IMR-90 (cell line): ENCODE measurements around the gene AGTPBP1. TPM values are rescaled to one million over a fixed set of nuclear protein-coding genes. Genes with fewer than 3 reads are reported as not detected.

Source experiments
- ATAC-seq: fragments of 200-7000 bp; cut with Tn5 transposase; 2 replicates; pipeline ENCODE4 v1.9.1; 2020; ENCODE audit warnings: low read depth, mild to moderate bottlenecking, moderate library complexity
- BruUV-seq: library from RNA; stranded (reverse); fragments of 400-500 nt; replicated peaks from 2 replicates; lab custom pipeline; 2021; lab: Mats Ljungman, UMichigan
- CTCF ChIA-PET: fragments of 300-600 bp; formaldehyde crosslinking; extraction: SDS; loops from one replicate; lab custom pipeline; 2021; ENCODE audit warnings: antibody characterized with exemption; lab: Yijun Ruan, JAX
- POLR2A ChIA-PET: fragments of 300-600 bp; sonication (Branson Sonifier 250); formaldehyde crosslinking; loops from one replicate; lab custom pipeline; 2022; ENCODE audit warnings: antibody characterized with exemption; ENCODE audit not compliant: unreplicated experiment; lab: Charles Lee
- DNase-seq: peaks from one replicate; pipeline ENCODE4 v3.0.0; 2013
- H2AFZ ChIP-seq: replicated peaks from 2 replicates; pipeline ENCODE3; 2013; ENCODE audit warnings: low read length, mild to moderate bottlenecking; ENCODE audit not compliant: poor library complexity
- H2AK5ac ChIP-seq: 2 replicates; pipeline ENCODE4 v1.6.1; 2013; ENCODE audit warnings: low read depth, low read length, inconsistent platforms
- H2AK9ac ChIP-seq: replicated peaks from 2 replicates; pipeline ENCODE3; 2013; ENCODE audit warnings: mild to moderate bottlenecking, low read depth, low read length, moderate library complexity; ENCODE audit not compliant: poor library complexity
- H2BK120ac ChIP-seq: 2 replicates; pipeline ENCODE4 v1.6.1; 2013; ENCODE audit warnings: low read depth, low read length, inconsistent platforms
- H2BK15ac ChIP-seq: 3 replicates; pipeline ENCODE4 v1.6.1; 2013; ENCODE audit warnings: low read depth, low read length, inconsistent platforms
- H2BK20ac ChIP-seq: 2 replicates; pipeline ENCODE4 v1.6.1; 2013; ENCODE audit warnings: low read depth, mild to moderate bottlenecking, inconsistent platforms, low read length, moderate library complexity
- H2BK5ac ChIP-seq: 2 replicates; pipeline ENCODE4 v1.6.1; 2013; ENCODE audit warnings: mild to moderate bottlenecking, low read depth, low read length, inconsistent platforms; ENCODE audit not compliant: poor library complexity, severe bottlenecking
- H3K14ac ChIP-seq: replicated peaks from 2 replicates; pipeline ENCODE4 v1.6.1; 2013; ENCODE audit warnings: low read depth, low read length, inconsistent platforms
- H3K18ac ChIP-seq: 2 replicates; pipeline ENCODE4 v1.6.1; 2013; ENCODE audit warnings: low read depth, low read length, control low read depth
- H3K23ac ChIP-seq: 2 replicates; pipeline ENCODE4 v1.6.1; 2013; ENCODE audit warnings: low read depth, low read length, inconsistent platforms
- H3K27ac ChIP-seq: 2 replicates; pipeline ENCODE4 v1.5.1; 2013; ENCODE audit warnings: mild to moderate bottlenecking, control low read depth, low read length; ENCODE audit not compliant: insufficient read depth
- H3K27me3 ChIP-seq: 2 replicates; pipeline ENCODE4 v1.6.1; 2013; ENCODE audit warnings: low read length; ENCODE audit not compliant: control insufficient read depth, insufficient read depth
- H3K36me3 ChIP-seq: 2 replicates; pipeline ENCODE4 v1.6.1; 2013; ENCODE audit warnings: low read length, mixed read lengths; ENCODE audit not compliant: control insufficient read depth, insufficient read depth
- H3K4ac ChIP-seq: 2 replicates; pipeline ENCODE4 v1.6.1; 2013; ENCODE audit warnings: low read depth, low read length, inconsistent platforms
- H3K4me1 ChIP-seq: 2 replicates; pipeline ENCODE4 v1.6.1; 2013; ENCODE audit warnings: low read length, mixed read lengths; ENCODE audit not compliant: control insufficient read depth, insufficient read depth
- H3K4me2 ChIP-seq: 2 replicates; pipeline ENCODE4 v1.6.1; 2013; ENCODE audit warnings: low read depth, mild to moderate bottlenecking, control low read depth, low read length, moderate library complexity
- H3K4me3 ChIP-seq: 2 replicates; pipeline ENCODE4 v1.5.1; 2013; ENCODE audit warnings: low read depth, mild to moderate bottlenecking, control low read depth, low read length, moderate library complexity; ENCODE audit not compliant: insufficient read depth
- H3K56ac ChIP-seq: 2 replicates; pipeline ENCODE4 v1.6.1; 2013; ENCODE audit warnings: low read length, inconsistent platforms; ENCODE audit not compliant: insufficient read depth; ENCODE audit errors: extremely low read depth
- H3K79me1 ChIP-seq, 2 experiments: 2 replicates each; pipeline ENCODE4 v1.6.1; 2013; ENCODE audit warnings: low read length in 2 of 2, inconsistent platforms in 1 of 2, low read depth in 1 of 2
- H3K9ac ChIP-seq: 2 replicates; pipeline ENCODE4 v1.6.1; 2013; ENCODE audit warnings: low read depth, low read length, control low read depth
- H3K9me1 ChIP-seq: 2 replicates; pipeline ENCODE4 v1.6.1; 2013; ENCODE audit warnings: low read length, inconsistent platforms; ENCODE audit not compliant: insufficient read depth
- H3K9me3 ChIP-seq: 2 replicates; pipeline ENCODE4 v1.6.1; 2013; ENCODE audit warnings: low read length; ENCODE audit not compliant: control insufficient read depth, insufficient read depth
- H4K20me1 ChIP-seq: 2 replicates; pipeline ENCODE4 v1.6.1; 2013; ENCODE audit warnings: low read length, inconsistent platforms; ENCODE audit not compliant: insufficient read depth
- H4K5ac ChIP-seq: 2 replicates; pipeline ENCODE4 v1.6.1; 2013; ENCODE audit warnings: mild to moderate bottlenecking, low read depth, low read length, control low read depth
- H4K8ac ChIP-seq, 2 experiments: 2 replicates each; pipeline ENCODE4 v1.6.1; 2013; ENCODE audit warnings: low read depth in 2 of 2, low read length in 2 of 2, control low read depth in 1 of 2, inconsistent platforms in 1 of 2
- H4K91ac ChIP-seq: 2 replicates; pipeline ENCODE4 v1.6.1; 2013; ENCODE audit warnings: low read depth, low read length, inconsistent platforms; ENCODE audit not compliant: insufficient read depth
- CEBPB ChIP-seq: IDR thresholded peaks from 2 replicates; pipeline ENCODE4 v1.6.1; 2012; ENCODE audit warnings: low read depth, low read length, improper control_type of control experiment
- ELK1 ChIP-seq: fragments of 150-350 bp; IDR thresholded peaks from 2 replicates; pipeline ENCODE4 v1.6.1; 2016; ENCODE audit warnings: low read depth, mild to moderate bottlenecking, low read length, moderate library complexity, borderline replicate concordance
- MAZ ChIP-seq: IDR thresholded peaks from 2 replicates; pipeline ENCODE4 v1.6.1; 2012; ENCODE audit warnings: low read depth, mild to moderate bottlenecking, low read length, improper control_type of control experiment, moderate library complexity, borderline replicate concordance
- NFE2L2 ChIP-seq: fragments of 150-350 bp; IDR thresholded peaks from 2 replicates; pipeline ENCODE4 v1.6.1; 2016; ENCODE audit warnings: low read depth, mild to moderate bottlenecking, low read length
- POLR2A ChIP-seq: IDR thresholded peaks from 2 replicates; pipeline ENCODE4 v1.6.1; 2012; ENCODE audit warnings: mild to moderate bottlenecking, low read depth, low read length
- WGBS, 2 experiments: methylation state at CpG; one replicate each; pipeline versions ENCODE4 v1.1.5 to v1.1.7; 2013; ENCODE audit warnings: missing lambda C conversion rate in 2 of 2; ENCODE audit not compliant: insufficient read length in 1 of 2; ENCODE audit errors: extremely low coverage in 2 of 2; 5-methylcytosine and 5-hydroxymethylcytosine counted together
- dilution Hi-C: fragments of 300-500 bp; cut with HindIII; formaldehyde crosslinking; loops from one replicate; pipeline ENCODE4 v1.14.3; 2018; ENCODE audit warnings: low sequenced_read_pairs; ENCODE audit not compliant: unreplicated experiment
- in situ Hi-C: fragments of 300-500 bp; cut with MboI; formaldehyde crosslinking; loops from 3 replicates; pipeline ENCODE4 v1.14.3; 2019; ENCODE audit warnings: low sequenced_read_pairs, inconsistent platforms, mixed read lengths
- intact Hi-C: fragments of 100-400 bp; cut with micrococcal nuclease; formaldehyde crosslinking; loops from 2 replicates; pipeline ENCODE4 v1.10.0; 2022
- polyA plus RNA-seq, 3 experiments: library from polyadenylated mRNA; depleted of rRNA; stranded (reverse); fragments of >200 nt; gene quantifications; 2 replicates each; pipeline ENCODE4 v1.2.3, GENCODE V29; 2012; ENCODE audit warnings: low replicate concordance in 1 of 3
- total RNA-seq: library from RNA; depleted of rRNA; stranded (reverse); fragments of >200 nt; gene quantifications from 2 replicates; pipeline ENCODE4 v1.2.3, GENCODE V29; 2012

Gene AGTPBP1
- total and polyA plus RNA-seq, 2 of the 4 experiments (the other 2 are of a cell fraction): 3.3 to 9.0 TPM

GRCh38 chr9:85521371-85522197 is 220.2 kb downstream of the AGTPBP1 start:
- H3K79me1 ChIP-seq: no peaks in the 10 kb centered on the region
- intact Hi-C loops (no loop called here), in situ Hi-C loops (no loop called here), dilution Hi-C loops (no loop called here)
- TF ChIP-seq NFE2L2 (no peak), ELK1 (no peak), CEBPB (no peak), MAZ (no peak), POLR2A (no peak)
- H4K20me1 ChIP-seq: no peaks in the 10 kb centered on the region
- H3K23ac ChIP-seq: no peak overlapping the region
- no peaks in the 10 kb centered on the region for H3K4me1 ChIP-seq
- ChIA-PET CTCF (no interaction called here), POLR2A (no interaction called here)
- ATAC-seq: no peak
- H2BK5ac ChIP-seq: no peak overlapping the region
- no peaks in the 10 kb centered on the region for H3K36me3 ChIP-seq
- H3K27me3 ChIP-seq: no peaks in the 10 kb centered on the region
- H3K4me3 ChIP-seq: no peak overlapping the region
- H3K14ac ChIP-seq: no peak overlapping the region
- H3K27ac ChIP-seq: no peak overlapping the region
- H3K9me1 ChIP-seq: no peaks in the 10 kb centered on the region
- no peak overlapping the region for H4K8ac ChIP-seq
- H3K9ac ChIP-seq: no peak overlapping the region
- H3K9me3 ChIP-seq: no peaks in the 10 kb centered on the region
- no peak overlapping the region for H3K18ac ChIP-seq
- no peak overlapping the region for H3K4ac ChIP-seq
- H2BK20ac ChIP-seq: no peak overlapping the region
- no peak overlapping the region for H2AK9ac ChIP-seq
- no peak overlapping the region for H2AFZ ChIP-seq
- H2BK15ac ChIP-seq: no peak overlapping the region
- DNase-seq: no peak
- H4K5ac ChIP-seq: no peak overlapping the region
- H2AK5ac ChIP-seq: no peak overlapping the region
- 77% methylated on average over 8 of the region's 23 CpGs; no CpG with 5 or more reads in 1 of the 2 experiments for WGBS, 2 experiments
- H3K4me2 ChIP-seq: no peak overlapping the region
- BruUV-seq: no TSS peak
- H2BK120ac ChIP-seq: no peak overlapping the region
- no peak overlapping the region for H4K91ac ChIP-seq
- no peak overlapping the region for H3K56ac ChIP-seq
